GOT3 (cell line): ENCODE data around the gene CAND1.
"Not testable (repeated sequence)": the region's sequence is repeated elsewhere in the genome, so short reads cannot be mapped to it uniquely, and the experiment has no call there.

Source experiments
- DNase-seq: peaks from one replicate; lab custom pipeline; 2025; ENCODE audit warnings: mixed read lengths; lab: John Stamatoyannopoulos, UW

CAND1 gene

GRCh38 chr12:67341086-67341485 lies 71.9 kb downstream of the CAND1 start:
- not testable (repeated sequence) for DNase-seq

- no peak for DNase-seq
Observed at GRCh38 chr12:67344979-67345710, 76.0 kb downstream of the CAND1 start.

- DNase-seq: no peak
Observed at GRCh38 chr12:67348683-67349082, 79.5 kb downstream of the CAND1 start.

GRCh38 chr12:67352682-67353081 lies 83.5 kb downstream of the CAND1 start:
- DNase-seq: no peak

- no peak for DNase-seq
Observed at GRCh38 chr12:67354322-67354721, 85.2 kb downstream of the CAND1 start.

GRCh38 chr12:67354966-67355365 lies 85.8 kb downstream of the CAND1 start:
- no peak for DNase-seq

- peak; percentile 64 for DNase-seq
Observed at GRCh38 chr12:67355428-67356379, 86.5 kb downstream of the CAND1 start.

- no peak for DNase-seq
Observed at GRCh38 chr12:67356380-67356774, 87.2 kb downstream of the CAND1 start.

- no peak for DNase-seq
Observed at GRCh38 chr12:67357376-67358125, 88.4 kb downstream of the CAND1 start.

- DNase-seq: peak; percentile 96
Observed at GRCh38 chr12:67358781-67359338, 89.7 kb downstream of the CAND1 start.

- DNase-seq: no peak
Observed at GRCh38 chr12:67362526-67362925, 93.4 kb downstream of the CAND1 start.

GRCh38 chr12:67364228-67364627 lies 95.1 kb downstream of the CAND1 start:
- DNase-seq: no peak

GRCh38 chr12:67365131-67365530 lies 96.0 kb downstream of the CAND1 start:
- DNase-seq: no peak

- no peak for DNase-seq
Observed at GRCh38 chr12:67367843-67368242, 98.7 kb downstream of the CAND1 start.
